Right atrium auricular region (tissue), 2 donors: ENCODE results near the gene NRBF2. TPM values are rescaled to one million over a fixed set of nuclear protein-coding genes. Genes with fewer than 3 reads are reported as not detected.
A peak's percentile ranks its signal among the peaks of the same experiment; 100 is the strongest.
"Not testable (repeated sequence)": the region's sequence is repeated elsewhere in the genome, so short reads cannot be mapped to it uniquely, and the experiment has no call there.

Source experiments
- DNase-seq: peaks from one replicate; pipeline ENCODE4 v3.0.0-alpha.2; 2019; ENCODE audit warnings: low spot score
- H3K27ac ChIP-seq, 2 donors: fragments of 200-600 bp; sonication (generic); 1 replicate in 1 of 2; 2 replicates in 1 of 2; pipeline ENCODE4 v1.5.1; 2016 to 2019
- H3K27me3 ChIP-seq, 2 donors: fragments of 200-600 bp; sonication (generic); one replicate each; pipeline versions ENCODE4 v1.5.1 to v1.6.0; 2017 to 2019
- H3K36me3 ChIP-seq: fragments of 200-600 bp; sonication (generic); one replicate; pipeline ENCODE4 v1.5.1; 2016
- H3K4me1 ChIP-seq, 2 donors: fragments of 200-600 bp; sonication (generic); one replicate each; pipeline versions ENCODE4 v1.5.1 to v1.6.0; 2017 to 2019
- H3K4me3 ChIP-seq, 2 donors: fragments of 200-600 bp; sonication (generic); 1 replicate in 1 of 2; 2 replicates in 1 of 2; pipeline ENCODE4 v1.5.1; 2017 to 2019; ENCODE audit warnings: mild to moderate bottlenecking in 1 of 2, moderate library complexity in 1 of 2
- H3K9me3 ChIP-seq, 2 donors: fragments of 200-600 bp; sonication (generic); one replicate each; pipeline ENCODE4 v1.5.1; 2019
- CTCF ChIP-seq, 2 donors: fragments of 200-600 bp; sonication (generic); IDR thresholded peaks; one replicate each; pipeline ENCODE4 v1.5.1; 2019; ENCODE audit warnings: antibody characterized with exemption in 2 of 2
- total RNA-seq, 2 donors: library from RNA; depleted of rRNA; stranded (reverse); fragments of >200 nt; gene quantifications; one replicate each; pipeline ENCODE4 v1.1.0, GENCODE V29; 2016

NRBF2 gene
- total RNA-seq: 10 to 100 TPM in 1 of 2 donors, 1 to 10 TPM in 1; 7.8 to 10.6 TPM

GRCh38 chr10:63133056-63133820 lies at the start of gene NRBF2:
TSS of gene NRBF2 (plus strand) at chr10:63133328. CDS start at chr10:63133471, 143 bp downstream.
- H3K36me3 ChIP-seq: no peaks in the 10 kb centered on the region
- peak within 1 kb of the TSS; percentile 94 to 95 for H3K27ac ChIP-seq
- DNase-seq: peak; percentile 98
- H3K9me3 ChIP-seq: no peaks in the 10 kb centered on the region
- H3K4me1 ChIP-seq: peaks cover 0 to 37% of the 10 kb centered on the region in 2 donors
- H3K27me3 ChIP-seq: no peaks in the 10 kb centered on the region
- peak in 1 of 2 donors; percentile 45 for TF ChIP-seq CTCF (IDR thresholded peaks at IDR 0.05)
- peak within 1 kb of the TSS; percentile 75 to 95 for H3K4me3 ChIP-seq

- H3K9me3 ChIP-seq, H3K4me1 ChIP-seq, H3K4me3 ChIP-seq, H3K36me3 ChIP-seq, DNase-seq, H3K27ac ChIP-seq, H3K27me3 ChIP-seq: not testable (repeated sequence)
Measured at GRCh38 chr10:63083406-63083805, 49.7 kb upstream of the NRBF2 start.

GRCh38 chr10:63083904-63084689 lies 49.0 kb upstream of the NRBF2 start:
- TF ChIP-seq CTCF (IDR thresholded peaks at IDR 0.05): peak; percentile 59 to 77
- no peak overlapping the region for H3K4me3 ChIP-seq
- peak overlapping the region; percentile 15 to 55 for H3K27ac ChIP-seq
- DNase-seq: peak; percentile 77
- H3K36me3 ChIP-seq: no peaks in the 10 kb centered on the region
- H3K9me3 ChIP-seq: no peaks in the 10 kb centered on the region
- no peaks in the 10 kb centered on the region for H3K4me1 ChIP-seq
- H3K27me3 ChIP-seq: no peaks in the 10 kb centered on the region

GRCh38 chr10:63084690-63085382 lies 48.3 kb upstream of the NRBF2 start:
- no peak for DNase-seq
- TF ChIP-seq CTCF (IDR thresholded peaks at IDR 0.05): no peak
- Histone ChIP-seq H3K4me1 (no peaks in the 10 kb centered on the region), H3K27me3 (no peaks in the 10 kb centered on the region), H3K36me3 (no peaks in the 10 kb centered on the region), H3K27ac (peak overlapping the region in 1 of 2 donors; percentile 55), H3K9me3 (no peaks in the 10 kb centered on the region), H3K4me3 (no peak overlapping the region)

DNA sequence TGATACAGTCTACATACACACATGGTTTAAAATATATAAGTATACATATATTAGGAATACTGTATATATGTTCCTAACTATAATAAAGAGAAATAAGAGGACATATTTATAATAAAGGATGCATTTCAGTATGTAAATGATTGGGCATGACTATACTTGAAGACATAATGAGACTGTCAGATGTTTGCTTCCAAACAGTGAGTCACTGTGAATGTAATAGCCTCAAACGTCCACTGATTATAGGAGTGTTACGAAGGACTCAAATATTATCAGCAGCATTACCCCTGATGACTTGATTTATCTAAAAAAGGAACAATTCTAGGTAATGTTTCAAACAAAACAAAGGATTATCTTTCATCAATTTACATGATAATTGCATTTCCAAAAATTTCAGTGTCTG lies 39.9 kb upstream of the NRBF2 start:
- DNase-seq: no peak
- H3K36me3 ChIP-seq: no peaks in the 10 kb centered on the region
- H3K27me3 ChIP-seq: no peaks in the 10 kb centered on the region
- TF ChIP-seq CTCF (IDR thresholded peaks at IDR 0.05): no peak
- no peak overlapping the region for H3K4me3 ChIP-seq
- H3K9me3 ChIP-seq: no peaks in the 10 kb centered on the region
- H3K4me1 ChIP-seq: no peaks in the 10 kb centered on the region
- H3K27ac ChIP-seq: no peak overlapping the region

DNA sequence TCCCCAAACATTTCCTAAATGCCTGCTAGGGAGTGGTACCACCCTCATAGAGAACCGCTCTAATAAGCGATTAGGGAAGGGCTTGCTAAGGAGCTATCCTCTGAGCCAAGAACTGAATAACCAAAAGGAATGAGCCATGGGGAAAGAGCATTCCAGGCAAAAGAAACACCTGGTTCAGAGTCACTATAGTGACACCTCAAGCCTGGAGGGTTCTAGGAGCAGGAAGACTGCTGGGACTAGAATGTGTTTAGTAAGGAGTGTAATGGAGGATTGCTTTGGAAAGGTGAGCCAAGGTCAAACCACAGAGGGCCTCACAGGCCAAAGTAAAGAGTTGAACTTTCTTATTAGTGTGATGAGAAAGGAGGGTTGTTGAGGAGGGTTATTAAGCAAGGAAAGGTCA lies 38.7 kb upstream of the NRBF2 start:
- Histone ChIP-seq H3K27me3 (no peaks in the 10 kb centered on the region), H3K4me1 (no peaks in the 10 kb centered on the region), H3K9me3 (no peaks in the 10 kb centered on the region), H3K36me3 (no peaks in the 10 kb centered on the region), H3K27ac (no peak overlapping the region), H3K4me3 (no peak overlapping the region)
- TF ChIP-seq CTCF (IDR thresholded peaks at IDR 0.05): no peak
- no peak for DNase-seq
